B cell (primary cell): ENCODE results near the gene ABHD17C. TPM values are rescaled to one million over a fixed set of nuclear protein-coding genes. Genes with fewer than 3 reads are reported as not detected.

Experiments
- ATAC-seq: fragments of 200-7000 bp; cut with Tn5 transposase; one replicate; pipeline ENCODE4 v1.10.0; 2021; ENCODE audit warnings: low read depth, mild to moderate bottlenecking, moderate number of reproducible peaks, moderate library complexity
- CTCF ChIA-PET: fragments of 350-600 bp; sonication (Branson Sonifier 250); formaldehyde crosslinking; loops from one replicate; lab custom pipeline; 2021; ENCODE audit warnings: antibody characterized with exemption, inconsistent platforms; lab: Charles Lee
- POLR2A ChIA-PET: fragments of 350-600 bp; sonication (Branson Sonifier 250); formaldehyde crosslinking; loops from one replicate; lab custom pipeline; 2021; ENCODE audit warnings: antibody characterized with exemption; lab: Charles Lee
- DNase-seq: peaks from one replicate; pipeline ENCODE4 v3.0.0; 2013
- H2AFZ ChIP-seq: 2 replicates; pipeline ENCODE4 v1.6.1; 2012; ENCODE audit warnings: mild to moderate bottlenecking, low read depth, low read length; ENCODE audit not compliant: insufficient read depth, poor library complexity, severe bottlenecking
- H3K27ac ChIP-seq, 2 donors: 1 replicate in 1 of 2; 2 replicates in 1 of 2; pipeline ENCODE4 v1.5.1; 2012 to 2013; ENCODE audit warnings: low read length in 2 of 2, mild to moderate bottlenecking in 2 of 2, moderate library complexity in 1 of 2
- H3K27me3 ChIP-seq, 4 experiments: fragments of 200-600 bp in 1 of 4; sonication (generic) in 1 of 4; replicated peaks in 1 of 4; 1 replicate in 2 of 4; 2 replicates in 2 of 4; pipeline versions ENCODE4 v1.6.1 to v1.7.0; 2013 to 2016; ENCODE audit warnings: low read length in 3 of 4, mild to moderate bottlenecking in 2 of 4, mixed read lengths in 1 of 4, moderate library complexity in 1 of 4; ENCODE audit not compliant: insufficient read depth in 4 of 4, control insufficient read depth in 3 of 4; ENCODE audit errors: control extremely low read depth in 1 of 4
- H3K36me3 ChIP-seq, 2 experiments: replicated peaks in 1 of 2; 1 replicate in 1 of 2; 2 replicates in 1 of 2; pipeline versions ENCODE4 v1.6.1 to v1.7.1; 2013; ENCODE audit warnings: low read length in 1 of 2; ENCODE audit not compliant: insufficient read depth in 2 of 2, control insufficient read depth in 1 of 2; ENCODE audit errors: control extremely low read depth in 1 of 2, extremely low read depth in 1 of 2
- H3K4me1 ChIP-seq, 2 donors: fragments of 200-600 bp in 1 of 2; sonication (generic) in 1 of 2; 1 replicate in 1 of 2; 2 replicates in 1 of 2; pipeline versions ENCODE4 v1.5.1 to v1.6.1; 2013 to 2017; ENCODE audit warnings: low read length in 2 of 2; ENCODE audit not compliant: control insufficient read depth in 2 of 2, insufficient read depth in 2 of 2
- H3K4me2 ChIP-seq: replicated peaks from 2 replicates; pipeline ENCODE3; 2012; ENCODE audit warnings: mild to moderate bottlenecking, low read depth, low read length; ENCODE audit not compliant: poor library complexity, severe bottlenecking
- H3K4me3 ChIP-seq, 5 experiments: fragments of 200-600 bp in 1 of 5; sonication (generic) in 1 of 5; 1 replicate in 3 of 5; 2 replicates in 2 of 5; pipeline versions ENCODE4 v1.5.1 to v1.7.0; 2011 to 2016; ENCODE audit warnings: low read length in 4 of 5, mild to moderate bottlenecking in 4 of 5, low read depth in 2 of 5, control low read depth in 1 of 5, moderate library complexity in 1 of 5; ENCODE audit not compliant: insufficient read depth in 1 of 5; ENCODE audit errors: control extremely low read depth in 1 of 5, extremely low read depth in 1 of 5
- H3K79me2 ChIP-seq: fragments of 200-600 bp; sonication (generic); one replicate; pipeline ENCODE4 v1.6.0; 2016; ENCODE audit warnings: low read length; ENCODE audit not compliant: control insufficient read depth, insufficient read depth
- H3K9ac ChIP-seq: fragments of 200-600 bp; sonication (generic); 2 replicates; pipeline ENCODE4 v1.6.1; 2017; ENCODE audit warnings: mild to moderate bottlenecking, low read length, moderate library complexity
- H3K9me3 ChIP-seq, 3 donors: one replicate each; pipeline versions ENCODE4 v1.6.1 to v1.7.1; 2013; ENCODE audit warnings: low read length in 2 of 3; ENCODE audit not compliant: control insufficient read depth in 2 of 3, insufficient read depth in 1 of 3; ENCODE audit errors: control extremely low read depth in 1 of 3
- H4K20me1 ChIP-seq: 2 replicates; pipeline ENCODE4 v1.6.0; 2012; ENCODE audit warnings: mild to moderate bottlenecking, low read length; ENCODE audit not compliant: insufficient read depth, control insufficient read depth, poor library complexity, severe bottlenecking
- H3K27ac Mint-ChIP-seq: one replicate; pipeline ENCODE4 v1.8.0; 2021; ENCODE audit warnings: mixed read lengths
- H3K27me3 Mint-ChIP-seq: one replicate; pipeline ENCODE4 v1.8.0; 2021; ENCODE audit warnings: mixed read lengths
- H3K4me1 Mint-ChIP-seq: one replicate; pipeline ENCODE4 v1.8.0; 2021; ENCODE audit warnings: mixed read lengths
- H3K4me3 Mint-ChIP-seq: one replicate; pipeline ENCODE4 v1.8.0; 2021; ENCODE audit warnings: mixed read lengths
- H3K9me3 Mint-ChIP-seq: one replicate; pipeline ENCODE4 v1.8.0; 2022; ENCODE audit warnings: mixed read lengths; ENCODE audit not compliant: insufficient read depth
- EZH2 ChIP-seq: IDR thresholded peaks from 2 replicates; pipeline ENCODE4 v1.6.1; 2012; ENCODE audit warnings: borderline replicate concordance, low read depth, mild to moderate bottlenecking, moderate library complexity, low read length; ENCODE audit not compliant: insufficient read depth, poor library complexity, severe bottlenecking
- WGBS: methylation state at CpG from one replicate; pipeline ENCODE4 v1.1.5; 2013; ENCODE audit warnings: missing lambda C conversion rate; ENCODE audit not compliant: insufficient coverage; 5-methylcytosine and 5-hydroxymethylcytosine counted together
- intact Hi-C: fragments of 100-400 bp; cut with micrococcal nuclease; formaldehyde crosslinking; loops from one replicate; pipeline ENCODE4 v1.10.0; 2022
- polyA plus RNA-seq: library from polyadenylated mRNA; depleted of rRNA; stranded (reverse); fragments of >200 nt; gene quantifications from 2 replicates; pipeline ENCODE4 v1.2.3, GENCODE V29; 2012
- total RNA-seq, 2 donors: library from RNA; stranded (reverse); fragments of 120-200 nt in 1 of 2; gene quantifications; 1 replicate in 1 of 2; 2 replicates in 1 of 2; pipeline versions ENCODE4 v1.2.3 to v1.2.4, GENCODE V29; 2013 to 2022
- TF ChIP-seq, protein P1 (sequence below): fragments of 200-600 bp; IDR thresholded peaks from one replicate; pipeline ENCODE4 v1.8.0; 2022; ENCODE audit warnings: antibody characterized with exemption, mild to moderate bottlenecking

Gene ABHD17C
- total and polyA plus RNA-seq, 2 donors (not counting 1 experiment from before 2014, with no cell fraction given), result 0.78 to 1.9 TPM

GRCh38 chr15:80754014-80754413, 58.9 kb downstream of the ABHD17C start:
- intact Hi-C loops, result no loop called here
- Histone ChIP-seq H3K9ac (no peak overlapping the region), H3K4me2 (no peak overlapping the region), H3K79me2 (no peaks in the 10 kb centered on the region), H3K4me3 (no peak overlapping the region), H2AFZ (no peak overlapping the region), H4K20me1 (no peaks in the 10 kb centered on the region), H3K27me3 (no peaks in the 10 kb centered on the region), H3K9me3 (no peaks in the 10 kb centered on the region), H3K4me1 (no peaks in the 10 kb centered on the region), H3K36me3 (no peaks in the 10 kb centered on the region), H3K27ac (no peak overlapping the region)
- ATAC-seq, result no peak
- CTCF ChIA-PET, result interaction anchor here (1.0 kb wide), 1 partner anchor 23 kb away, joined by 5 read pairs; no protein-coding TSS in a partner anchor
- Mint-ChIP-seq H3K27me3 (peaks cover 8% of the 10 kb centered on the region), H3K27ac (no peak overlapping the region), H3K9me3 (no peaks in the 10 kb centered on the region), H3K4me1 (peaks cover 1% of the 10 kb centered on the region), H3K4me3 (no peak overlapping the region)
- no peak for DNase-seq
- WGBS, result 95% methylated on average over 4 of the region's 8 CpGs
- TF ChIP-seq EZH2, result no peak
- POLR2A ChIA-PET, result no interaction called here

- peaks cover 1% of the 10 kb centered on the region for H3K4me1 Mint-ChIP-seq
- peaks cover 8% of the 10 kb centered on the region for H3K27me3 Mint-ChIP-seq
- 43% methylated on average over 2 of the region's 3 CpGs for WGBS
- Histone ChIP-seq H2AFZ (no peak overlapping the region), H3K27me3 (no peaks in the 10 kb centered on the region), H3K9ac (no peak overlapping the region), H3K4me3 (no peak overlapping the region), H3K4me2 (no peak overlapping the region), H3K27ac (no peak overlapping the region), H3K4me1 (no peaks in the 10 kb centered on the region), H3K79me2 (no peaks in the 10 kb centered on the region), H3K36me3 (no peaks in the 10 kb centered on the region), H4K20me1 (no peaks in the 10 kb centered on the region), H3K9me3 (no peaks in the 10 kb centered on the region)
- DNase-seq (no peak), ATAC-seq (no peak)
- ChIA-PET CTCF (no interaction called here), POLR2A (no interaction called here)
- intact Hi-C loops, result no loop called here
- no peak overlapping the region for H3K27ac Mint-ChIP-seq
- no peak for TF ChIP-seq EZH2
- TF ChIP-seq, protein P1, sequence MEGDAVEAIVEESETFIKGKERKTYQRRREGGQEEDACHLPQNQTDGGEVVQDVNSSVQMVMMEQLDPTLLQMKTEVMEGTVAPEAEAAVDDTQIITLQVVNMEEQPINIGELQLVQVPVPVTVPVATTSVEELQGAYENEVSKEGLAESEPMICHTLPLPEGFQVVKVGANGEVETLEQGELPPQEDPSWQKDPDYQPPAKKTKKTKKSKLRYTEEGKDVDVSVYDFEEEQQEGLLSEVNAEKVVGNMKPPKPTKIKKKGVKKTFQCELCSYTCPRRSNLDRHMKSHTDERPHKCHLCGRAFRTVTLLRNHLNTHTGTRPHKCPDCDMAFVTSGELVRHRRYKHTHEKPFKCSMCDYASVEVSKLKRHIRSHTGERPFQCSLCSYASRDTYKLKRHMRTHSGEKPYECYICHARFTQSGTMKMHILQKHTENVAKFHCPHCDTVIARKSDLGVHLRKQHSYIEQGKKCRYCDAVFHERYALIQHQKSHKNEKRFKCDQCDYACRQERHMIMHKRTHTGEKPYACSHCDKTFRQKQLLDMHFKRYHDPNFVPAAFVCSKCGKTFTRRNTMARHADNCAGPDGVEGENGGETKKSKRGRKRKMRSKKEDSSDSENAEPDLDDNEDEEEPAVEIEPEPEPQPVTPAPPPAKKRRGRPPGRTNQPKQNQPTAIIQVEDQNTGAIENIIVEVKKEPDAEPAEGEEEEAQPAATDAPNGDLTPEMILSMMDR, result no peak
- no peak overlapping the region for H3K4me3 Mint-ChIP-seq
- no peaks in the 10 kb centered on the region for H3K9me3 Mint-ChIP-seq
Observed at GRCh38 chr15:80755885-80756284, 60.8 kb downstream of the ABHD17C start.
